Kidney capillary endothelial cell (primary cell): ENCODE results near the gene USP11.
A peak's percentile ranks its signal among the peaks of the same experiment; 100 is the strongest.
"Not testable (repeated sequence)": the region's sequence is repeated elsewhere in the genome, so short reads cannot be mapped to it uniquely, and the experiment has no call there.

ENCODE experiments used
- DNase-seq: peaks from one replicate; pipeline ENCODE4 v3.0.0-alpha.2; 2018; ENCODE audit warnings: low spot score

USP11 gene

GRCh38 chrX:47247206-47247998 is 14.6 kb downstream of the USP11 start:
- no peak for DNase-seq

DNA sequence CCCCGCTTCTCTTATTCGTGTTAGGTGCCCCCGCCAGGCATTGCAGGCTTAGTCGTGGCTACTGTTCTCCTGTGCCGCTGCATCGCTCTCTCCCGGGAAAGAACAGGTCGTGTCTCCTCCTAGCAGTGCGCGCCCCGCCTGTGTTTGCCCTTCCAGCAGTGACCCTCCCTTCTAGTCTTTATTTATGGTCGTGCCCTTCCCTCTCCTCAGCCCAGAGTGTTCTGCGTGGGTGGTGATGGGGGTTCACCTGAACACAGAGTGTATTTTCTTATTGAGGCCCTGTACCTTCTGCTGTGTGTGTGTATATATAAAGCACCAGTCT is 15.2 kb downstream of the USP11 start:
- no peak for DNase-seq

DNA sequence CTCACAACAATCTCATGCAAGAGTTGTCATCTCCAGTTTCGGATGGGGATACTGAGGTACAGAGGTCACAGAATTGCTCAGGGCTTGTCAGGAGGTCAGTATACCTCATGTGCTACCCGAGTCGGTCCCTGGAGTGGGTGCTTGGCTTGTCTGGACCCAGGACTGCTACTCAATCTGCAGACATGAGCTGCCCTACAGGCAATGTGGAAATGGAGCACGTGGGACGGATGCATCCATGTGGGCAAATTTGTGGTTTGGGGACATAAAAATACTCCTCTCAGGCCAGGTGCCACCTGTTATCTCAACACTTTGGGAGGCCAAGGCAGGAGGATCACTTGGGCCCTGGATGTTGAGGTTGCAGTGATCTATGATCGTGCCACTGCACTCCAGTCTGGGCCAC is 15.8 kb downstream of the USP11 start:
- no peak for DNase-seq

GRCh38 chrX:47250017-47250347 is 17.2 kb downstream of the USP11 start:
- no peak for DNase-seq

- DNase-seq = not testable (repeated sequence)
These were observed 24.8 kb downstream of the USP11 start for GRCh38 chrX:47257620-47258019.

- DNase-seq = peak; percentile 77
These were observed 31.8 kb downstream of the USP11 start for GRCh38 chrX:47264483-47265173.

GRCh38 chrX:47266643-47267042 is 33.8 kb downstream of the USP11 start:
- no peak for DNase-seq

DNA sequence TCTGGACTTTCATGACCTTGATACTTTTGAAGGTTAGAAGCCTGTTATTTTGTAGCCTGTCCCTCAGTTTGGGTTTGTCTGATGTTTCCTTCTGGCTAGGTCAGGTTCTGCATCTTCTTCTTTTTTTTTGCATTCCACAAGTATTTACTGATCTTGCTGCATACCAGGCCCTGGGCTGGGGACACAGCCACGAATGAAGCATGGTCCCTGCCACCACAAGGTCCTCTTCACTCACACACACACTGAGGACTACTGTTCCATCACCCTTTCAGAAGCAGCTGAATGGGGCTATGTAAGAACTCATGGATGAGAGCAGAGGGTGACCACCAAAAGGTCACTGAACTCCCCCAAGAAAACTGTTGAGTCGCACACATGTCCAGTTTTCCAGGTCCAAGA is 39.2 kb downstream of the USP11 start:
- no peak for DNase-seq

DNA sequence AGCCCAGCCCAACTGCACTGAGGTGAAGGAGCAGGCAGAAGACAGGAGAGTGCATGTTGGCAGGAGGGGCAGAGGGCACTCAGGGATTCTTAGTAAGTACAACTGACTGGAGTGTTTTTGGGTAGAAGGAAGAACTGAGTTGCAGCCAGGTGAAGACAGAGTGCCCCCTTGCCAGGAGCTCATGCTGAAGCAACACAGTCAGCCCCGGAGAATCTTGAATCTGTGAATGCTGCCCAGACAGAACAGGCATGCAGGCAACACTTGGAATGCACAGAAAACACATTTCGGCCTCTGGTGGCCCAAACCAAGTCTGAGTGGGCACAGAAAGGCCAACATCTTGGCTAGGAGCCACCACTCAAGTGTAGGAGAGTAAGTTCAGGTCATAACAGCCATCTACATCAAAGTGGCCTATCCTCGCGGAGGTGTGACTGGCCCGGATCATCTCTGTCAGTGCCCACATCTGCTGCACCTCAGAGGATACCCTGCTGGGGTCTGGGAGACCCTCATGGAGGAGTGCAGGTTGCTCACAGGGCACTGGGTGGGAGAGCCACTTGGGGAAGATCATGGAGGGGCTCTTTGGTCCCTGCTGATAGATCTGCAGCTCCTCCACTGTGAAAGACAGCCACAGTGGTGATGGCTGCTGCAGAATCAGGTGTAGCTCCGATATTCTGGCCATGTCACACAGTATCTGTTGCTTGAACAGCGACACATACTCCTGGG is 40.4 kb downstream of the USP11 start:
- no peak for DNase-seq

- DNase-seq = no peak
These were observed 45.9 kb downstream of the USP11 start for GRCh38 chrX:47278691-47279090.

GRCh38 chrX:47283015-47283771 is 50.4 kb downstream of the USP11 start:
- no peak for DNase-seq

DNA sequence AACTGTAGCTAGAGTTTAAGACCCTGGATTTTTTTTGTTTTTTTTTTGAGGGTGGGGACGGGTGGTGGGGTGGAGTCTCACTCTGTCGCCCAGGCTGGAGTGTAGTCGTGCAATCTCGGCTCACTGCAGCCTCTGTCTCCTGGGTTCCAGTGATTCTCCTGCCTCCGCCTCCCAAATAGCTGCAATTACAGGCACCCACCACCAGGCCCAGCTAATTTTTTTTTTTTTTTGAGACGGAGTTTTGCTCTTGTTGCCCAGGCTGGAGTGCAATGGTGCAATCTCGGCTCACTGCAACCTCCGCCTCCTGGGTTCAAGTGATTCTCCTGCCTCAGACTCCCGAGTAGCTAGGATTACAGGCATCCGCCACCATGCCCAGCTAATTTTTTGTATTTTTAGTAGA is 51.8 kb downstream of the USP11 start:
- not testable (repeated sequence) for DNase-seq

GRCh38 chrX:47285836-47286320 is 53.1 kb downstream of the USP11 start:
- DNase-seq = no peak

GRCh38 chrX:47293106-47293505 is 60.3 kb downstream of the USP11 start:
- DNase-seq = no peak

- DNase-seq = no peak
These were observed 64.1 kb downstream of the USP11 start for GRCh38 chrX:47296766-47297365.

DNA sequence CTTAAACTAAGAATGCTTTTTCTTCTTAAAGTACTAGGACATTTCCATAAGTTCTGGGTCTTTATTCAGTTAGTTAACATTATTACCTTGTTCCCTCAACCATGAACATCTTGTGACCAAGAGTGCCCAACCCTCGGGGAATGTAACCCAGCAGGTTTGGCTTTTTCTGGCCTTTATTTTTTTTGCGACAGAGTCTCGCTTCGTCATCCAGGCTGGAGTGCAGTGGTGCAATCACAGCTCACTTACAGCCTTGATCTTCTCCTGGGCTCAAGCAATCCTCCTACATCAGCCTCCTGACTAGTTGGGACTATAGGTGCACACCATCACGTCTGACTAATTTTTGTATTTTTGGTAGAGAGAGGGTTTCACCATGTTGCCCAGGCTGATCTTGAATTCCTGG is 65.1 kb downstream of the USP11 start:
- DNase-seq = no peak
